HEK293T (cell line): ENCODE data around the gene SEL1L.
"Not testable (repeated sequence)": the region's sequence is repeated elsewhere in the genome, so short reads cannot be mapped to it uniquely, and the experiment has no call there.

ENCODE experiments used
- ELF4 ChIP-seq: fragments of 450-650 bp; IDR thresholded peaks from 2 replicates; pipeline ENCODE4 v1.6.1; 2017; ENCODE audit warnings: antibody characterized with exemption
- FOXK2 ChIP-seq: fragments of 450-650 bp; IDR thresholded peaks from 2 replicates; pipeline ENCODE4 v1.6.1; 2016; ENCODE audit warnings: mild to moderate bottlenecking
- HDGF ChIP-seq: fragments of 450-650 bp; IDR thresholded peaks from 2 replicates; pipeline ENCODE4 v1.6.1; 2017; ENCODE audit warnings: antibody characterized with exemption, borderline replicate concordance
- NFRKB ChIP-seq: fragments of 450-650 bp; IDR thresholded peaks from 2 replicates; pipeline ENCODE4 v1.6.1; 2016; ENCODE audit warnings: mild to moderate bottlenecking, moderate library complexity
- SP1 ChIP-seq: fragments of 450-650 bp; IDR thresholded peaks from 2 replicates; pipeline ENCODE4 v1.6.1; 2017
- TARDBP ChIP-seq: fragments of 450-650 bp; IDR thresholded peaks from 2 replicates; pipeline ENCODE4 v1.6.1; 2016

- TF ChIP-seq NFRKB, HDGF, TARDBP, ELF4, SP1, FOXK2: not testable (repeated sequence)
Observed at GRCh38 chr14:81465003-81465392, 68.7 kb downstream of the SEL1L start.
